Right atrium auricular region (tissue), 2 donors: ENCODE data around the gene TPGS2. TPM values are rescaled to one million over a fixed set of nuclear protein-coding genes. Genes with fewer than 3 reads are reported as not detected.

ENCODE experiments used
- DNase-seq: peaks from one replicate; pipeline ENCODE4 v3.0.0-alpha.2; 2019; ENCODE audit warnings: low spot score
- H3K27ac ChIP-seq, 2 donors: fragments of 200-600 bp; sonication (generic); 1 replicate in 1 of 2; 2 replicates in 1 of 2; pipeline ENCODE4 v1.5.1; 2016 to 2019
- H3K27me3 ChIP-seq, 2 donors: fragments of 200-600 bp; sonication (generic); one replicate each; pipeline versions ENCODE4 v1.5.1 to v1.6.0; 2017 to 2019
- H3K36me3 ChIP-seq: fragments of 200-600 bp; sonication (generic); one replicate; pipeline ENCODE4 v1.5.1; 2016
- H3K4me1 ChIP-seq, 2 donors: fragments of 200-600 bp; sonication (generic); one replicate each; pipeline versions ENCODE4 v1.5.1 to v1.6.0; 2017 to 2019
- H3K4me3 ChIP-seq, 2 donors: fragments of 200-600 bp; sonication (generic); 1 replicate in 1 of 2; 2 replicates in 1 of 2; pipeline ENCODE4 v1.5.1; 2017 to 2019; ENCODE audit warnings: mild to moderate bottlenecking in 1 of 2, moderate library complexity in 1 of 2
- H3K9me3 ChIP-seq, 2 donors: fragments of 200-600 bp; sonication (generic); one replicate each; pipeline ENCODE4 v1.5.1; 2019
- total RNA-seq, 2 donors: library from RNA; depleted of rRNA; stranded (reverse); fragments of >200 nt; gene quantifications; one replicate each; pipeline ENCODE4 v1.1.0, GENCODE V29; 2016
- TF ChIP-seq, protein P1 (sequence below), 2 donors: fragments of 200-600 bp; sonication (generic); IDR thresholded peaks; one replicate each; pipeline ENCODE4 v1.5.1; 2019; ENCODE audit warnings: antibody characterized with exemption in 2 of 2

Gene TPGS2
- total RNA-seq, 2 donors from 2014 or later = 93.1 to 102 TPM

DNA sequence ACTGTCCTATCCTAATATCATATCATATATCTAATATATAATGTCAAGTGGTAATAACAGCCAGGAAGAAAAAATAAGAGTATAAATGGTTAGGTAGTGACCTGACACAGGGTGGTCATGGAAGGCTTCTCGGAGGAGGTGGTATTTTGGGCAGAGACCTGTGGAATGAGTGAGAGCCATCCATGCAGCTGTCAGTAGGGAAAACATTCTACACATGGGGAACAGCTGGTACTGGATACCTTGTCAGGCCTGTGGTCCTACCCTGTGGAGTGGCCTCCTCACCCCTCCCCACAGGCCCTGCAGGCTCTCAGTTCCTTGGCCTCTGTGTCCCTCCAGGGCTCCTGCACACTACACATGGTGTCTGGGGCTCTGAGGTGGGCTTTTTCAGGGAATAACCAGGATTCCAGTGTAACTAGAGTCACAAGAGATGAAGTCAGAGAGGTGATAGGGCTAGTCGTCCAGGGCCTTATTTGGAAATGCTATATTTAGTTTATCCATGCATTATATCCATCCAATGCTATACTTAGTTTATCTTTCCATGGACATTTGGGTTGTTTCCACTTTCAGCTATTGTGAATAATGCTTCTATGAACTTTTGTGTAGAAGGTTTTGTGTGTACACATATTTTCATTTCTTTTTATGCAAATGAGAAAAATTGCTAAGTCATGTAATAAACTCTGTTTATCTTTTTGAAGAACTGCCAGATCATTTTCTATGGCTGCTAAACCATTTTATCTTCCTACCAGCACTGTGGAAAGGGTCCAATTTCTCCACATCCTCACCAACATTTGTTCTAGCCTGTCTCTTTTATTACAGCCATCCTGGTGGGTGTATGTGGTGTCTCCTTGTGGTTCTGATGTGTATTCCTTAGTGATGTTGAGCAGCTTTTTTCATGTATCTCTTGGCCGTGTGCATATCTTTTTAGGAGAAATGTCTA, 75.6 kb downstream of the TPGS2 start:
- H3K36me3 ChIP-seq = no peaks in the 10 kb centered on the region
- TF ChIP-seq, protein P1, sequence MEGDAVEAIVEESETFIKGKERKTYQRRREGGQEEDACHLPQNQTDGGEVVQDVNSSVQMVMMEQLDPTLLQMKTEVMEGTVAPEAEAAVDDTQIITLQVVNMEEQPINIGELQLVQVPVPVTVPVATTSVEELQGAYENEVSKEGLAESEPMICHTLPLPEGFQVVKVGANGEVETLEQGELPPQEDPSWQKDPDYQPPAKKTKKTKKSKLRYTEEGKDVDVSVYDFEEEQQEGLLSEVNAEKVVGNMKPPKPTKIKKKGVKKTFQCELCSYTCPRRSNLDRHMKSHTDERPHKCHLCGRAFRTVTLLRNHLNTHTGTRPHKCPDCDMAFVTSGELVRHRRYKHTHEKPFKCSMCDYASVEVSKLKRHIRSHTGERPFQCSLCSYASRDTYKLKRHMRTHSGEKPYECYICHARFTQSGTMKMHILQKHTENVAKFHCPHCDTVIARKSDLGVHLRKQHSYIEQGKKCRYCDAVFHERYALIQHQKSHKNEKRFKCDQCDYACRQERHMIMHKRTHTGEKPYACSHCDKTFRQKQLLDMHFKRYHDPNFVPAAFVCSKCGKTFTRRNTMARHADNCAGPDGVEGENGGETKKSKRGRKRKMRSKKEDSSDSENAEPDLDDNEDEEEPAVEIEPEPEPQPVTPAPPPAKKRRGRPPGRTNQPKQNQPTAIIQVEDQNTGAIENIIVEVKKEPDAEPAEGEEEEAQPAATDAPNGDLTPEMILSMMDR (IDR thresholded peaks at IDR 0.05) = no peak
- DNase-seq = no peak
- H3K4me1 ChIP-seq = peaks cover 0 to 20% of the 10 kb centered on the region in 2 donors
- H3K27me3 ChIP-seq = no peaks in the 10 kb centered on the region
- no peak overlapping the region for H3K4me3 ChIP-seq
- H3K9me3 ChIP-seq = no peaks in the 10 kb centered on the region
- peak overlapping the region; percentile 41 to 44 for H3K27ac ChIP-seq

DNA sequence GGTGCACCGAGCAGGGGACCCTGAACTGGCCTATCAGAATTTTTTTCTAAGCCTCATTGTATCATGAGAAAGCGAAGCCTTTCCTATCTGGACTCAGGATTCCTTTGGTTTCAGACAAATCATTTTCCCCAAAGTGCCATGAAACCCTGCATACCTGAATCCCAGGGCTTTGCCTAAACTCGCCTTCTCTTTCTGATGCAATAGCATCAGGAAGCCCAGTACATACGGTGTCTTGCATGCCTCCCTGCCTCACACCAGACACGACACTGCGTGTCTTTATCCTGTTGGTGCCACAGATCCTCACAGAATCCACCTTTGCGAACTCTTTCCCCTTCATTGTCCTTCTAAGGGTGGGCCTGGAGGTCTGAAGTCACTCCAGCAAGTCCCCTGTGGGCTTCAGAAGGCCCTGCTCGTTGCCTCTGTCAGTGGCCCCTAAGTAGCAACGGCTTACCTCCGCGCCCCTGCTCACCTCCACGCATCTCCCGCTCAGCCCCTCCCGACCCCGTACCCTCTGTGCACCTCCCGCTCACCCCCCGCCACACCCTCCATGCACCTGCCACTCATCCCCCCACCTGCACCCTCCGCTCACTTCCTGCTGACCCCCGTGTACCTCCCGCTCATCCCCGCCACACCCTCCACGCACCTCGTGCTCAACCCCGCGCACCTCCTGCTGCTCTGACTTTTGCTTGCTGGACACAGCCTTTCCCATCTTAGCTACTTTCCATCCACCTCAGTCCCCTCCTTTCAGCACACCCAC, 83.4 kb downstream of the TPGS2 start:
- Histone ChIP-seq H3K4me1 (no peaks in the 10 kb centered on the region), H3K27ac (no peak overlapping the region), H3K36me3 (no peaks in the 10 kb centered on the region), H3K27me3 (no peaks in the 10 kb centered on the region), H3K9me3 (no peaks in the 10 kb centered on the region), H3K4me3 (no peak overlapping the region)
- DNase-seq = no peak
- TF ChIP-seq, protein P1 (IDR thresholded peaks at IDR 0.05) = no peak

DNA sequence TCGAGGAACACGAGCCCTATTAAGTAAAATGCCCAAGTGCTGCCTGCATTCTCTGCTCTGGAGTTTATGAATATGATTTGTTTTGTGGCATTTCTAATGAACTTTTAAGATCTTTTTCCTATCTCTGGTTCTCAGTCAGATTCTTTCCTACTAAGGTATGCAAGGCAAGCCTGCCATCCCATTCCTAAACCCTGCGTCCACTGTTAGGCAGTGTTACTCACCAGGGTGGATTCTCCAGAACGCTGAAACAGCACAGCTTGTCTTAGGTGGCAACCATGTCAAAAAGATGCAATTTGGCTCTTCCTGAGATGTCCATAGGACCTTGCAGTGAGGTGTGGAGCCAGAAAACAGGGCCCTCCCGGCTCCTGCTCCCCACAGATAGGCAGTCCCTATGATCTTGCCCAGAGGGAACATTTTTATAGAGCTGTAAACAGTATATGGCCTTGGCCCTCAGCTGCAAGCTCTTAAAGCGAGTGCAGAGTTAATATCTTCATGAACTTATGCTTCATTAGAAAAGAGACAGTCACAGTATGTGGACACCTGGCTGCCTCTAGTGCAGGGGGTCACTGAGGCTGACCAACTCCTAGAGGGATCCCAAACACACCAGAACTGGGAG, 84.4 kb downstream of the TPGS2 start:
- Histone ChIP-seq H3K36me3 (no peaks in the 10 kb centered on the region), H3K9me3 (no peaks in the 10 kb centered on the region), H3K27me3 (no peaks in the 10 kb centered on the region), H3K4me1 (no peaks in the 10 kb centered on the region), H3K27ac (no peak overlapping the region), H3K4me3 (no peak overlapping the region)
- TF ChIP-seq, protein P1 (IDR thresholded peaks at IDR 0.05) = no peak
- DNase-seq = no peak

Other genes with a start within 250 kb of the TPGS2 start
- gene KIAA1328, start 125 bp upstream of the TPGS2 start, total RNA-seq = 1 to 10 TPM; 7.2 to 7.8 TPM